Hematopoietic multipotent progenitor cell (in vitro differentiated cells): ENCODE data around the gene LEMD3. TPM values are rescaled to one million over a fixed set of nuclear protein-coding genes. Genes with fewer than 3 reads are reported as not detected.
A peak's percentile ranks its signal among the peaks of the same experiment; 100 is the strongest.
"Not testable (repeated sequence)": the region's sequence is repeated elsewhere in the genome, so short reads cannot be mapped to it uniquely, and the experiment has no call there.

Experiments used
- DNase-seq, 3 donors: peaks; one replicate each; pipeline ENCODE4 v3.0.0-alpha.2; 2011 to 2015; ENCODE audit warnings: low read depth in 2 of 3, low spot score in 2 of 3
- total RNA-seq: library from RNA; depleted of rRNA; stranded (reverse); fragments of >200 nt; gene quantifications from one replicate; pipeline ENCODE4 v1.2.3, GENCODE V29; 2012

Gene LEMD3
- total RNA-seq, 1 donor = 49.3 TPM

DNA sequence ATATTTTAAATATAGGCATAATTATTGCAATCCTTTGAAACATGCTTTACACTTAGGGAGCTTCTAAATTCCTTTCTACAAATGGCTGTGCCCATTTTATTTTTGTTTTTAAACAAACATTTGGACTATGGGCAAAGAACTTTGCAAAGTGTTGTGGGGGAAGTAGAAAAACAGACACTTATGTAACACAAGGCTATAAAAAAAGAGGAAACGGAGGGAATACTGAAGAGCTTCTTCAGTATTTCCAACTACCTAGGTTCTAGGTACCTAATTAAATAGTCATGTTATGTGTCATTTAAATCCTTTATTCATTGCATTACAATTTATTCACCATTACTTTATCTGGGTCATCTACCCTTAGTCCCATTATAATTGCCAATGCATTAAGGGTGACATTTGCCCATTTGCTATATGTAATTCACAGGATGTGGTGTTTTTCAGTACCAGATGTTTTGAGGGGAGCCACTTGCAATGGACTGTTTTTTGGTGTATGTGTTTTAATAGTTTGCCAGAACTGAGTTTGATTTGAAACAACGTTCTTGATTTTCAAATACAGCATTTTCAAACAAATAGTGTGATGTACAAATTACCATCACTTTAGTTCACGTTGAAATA, 107.6 kb downstream of the LEMD3 start:
- peak in 1 of 3 donors; percentile 35 for DNase-seq

DNA sequence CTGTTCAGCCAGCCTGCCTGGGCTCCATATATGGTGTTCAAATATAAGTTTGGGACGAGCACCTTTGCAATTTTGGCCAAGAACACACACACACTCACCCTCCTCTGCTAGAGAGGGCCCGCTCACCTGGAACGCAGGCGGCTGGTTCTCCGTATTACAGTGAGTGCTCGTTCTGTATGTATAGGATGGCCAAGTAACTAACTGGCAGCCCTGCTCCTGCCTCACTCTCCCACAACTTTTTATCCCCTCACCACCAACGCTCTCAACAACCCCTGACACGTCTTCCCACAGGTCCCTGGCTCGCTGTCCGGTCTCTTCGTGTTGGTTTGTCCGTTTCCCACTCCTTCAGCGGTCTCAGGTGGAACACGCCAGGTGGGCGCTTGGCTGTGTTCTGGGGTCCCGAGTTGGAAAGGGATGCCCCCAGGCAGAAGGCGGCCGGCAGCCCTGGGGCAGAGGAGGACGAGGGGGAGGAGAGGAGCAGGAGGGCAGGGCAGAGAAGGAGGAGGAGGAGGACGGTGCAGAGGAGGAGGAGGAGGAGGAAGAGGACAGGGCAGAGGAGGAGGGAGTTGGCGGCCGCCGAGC, 108.7 kb downstream of the LEMD3 start:
- DNase-seq = no peak

DNA sequence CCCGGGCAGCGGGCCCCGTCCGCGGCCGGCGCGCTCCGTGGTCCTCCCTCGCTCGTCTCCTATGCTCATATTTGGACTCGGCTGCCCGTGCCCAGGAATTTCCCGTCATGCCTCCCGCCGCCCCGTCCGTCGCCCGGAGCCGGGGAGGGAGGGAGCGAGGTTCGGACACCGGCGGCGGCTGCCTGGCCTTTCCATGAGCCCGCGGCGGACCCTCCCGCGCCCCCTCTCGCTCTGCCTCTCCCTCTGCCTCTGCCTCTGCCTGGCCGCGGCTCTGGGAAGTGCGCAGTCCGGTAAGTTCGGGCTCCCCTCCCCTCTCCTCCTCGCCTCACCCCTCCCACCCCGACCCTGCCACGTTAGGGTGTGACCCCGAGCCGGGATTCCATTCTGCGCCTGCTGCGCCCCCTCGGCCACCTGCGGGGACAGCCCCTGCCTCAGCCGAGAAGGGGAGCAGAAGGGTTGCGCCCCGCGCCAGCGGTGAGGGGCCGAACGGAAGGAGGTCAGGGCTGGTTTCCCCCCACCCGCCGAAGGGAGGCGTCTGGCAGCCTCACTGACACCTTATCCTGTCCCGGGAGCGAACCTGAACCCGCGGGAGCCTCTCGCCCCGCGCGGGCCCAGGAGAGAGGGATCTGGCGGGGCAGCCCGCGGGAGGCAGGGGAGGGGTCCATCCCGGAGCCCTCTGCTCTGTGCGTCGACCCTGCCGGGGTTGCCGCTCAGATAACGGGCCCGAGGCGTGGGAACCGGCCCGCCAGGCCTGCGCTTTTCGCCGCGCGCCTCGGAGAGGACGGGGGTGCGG, 109.4 kb downstream of the LEMD3 start, which contains the start of gene MSRB3:
Gene MSRB3 (plus strand): TSS at position 108 of the 793 bp plus-strand sequence. CDS start 29,897 bp downstream, outside the sequence.
- peak in 2 of 3 donors; percentile 80 to 84 for DNase-seq

- peak in 2 of 3 donors; percentile 58 to 60 for DNase-seq
These were observed 110.2 kb downstream of the LEMD3 start for GRCh38 chr12:65279369-65280112.

DNA sequence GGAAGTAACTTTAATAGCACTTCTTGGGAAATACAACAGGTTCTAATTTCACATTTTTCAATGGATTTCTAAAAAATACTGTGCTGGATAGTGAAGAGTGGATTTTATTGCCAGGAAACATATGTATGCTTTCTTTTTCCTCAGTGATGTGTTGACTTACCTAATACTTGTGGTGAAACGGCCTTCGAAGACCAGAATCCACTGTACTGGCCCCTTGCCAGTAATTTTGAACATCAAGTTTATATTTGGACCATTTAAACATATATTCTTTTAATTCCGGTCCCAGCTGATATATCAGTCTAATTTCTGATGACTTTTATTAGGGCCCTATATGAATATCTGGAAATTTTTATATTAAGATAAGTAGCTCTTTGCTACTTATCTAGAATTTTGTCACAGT, 110.9 kb downstream of the LEMD3 start:
- peak in 2 of 3 donors; percentile 40 to 73 for DNase-seq

GRCh38 chr12:65282840-65283239, 113.5 kb downstream of the LEMD3 start:
- peak in 1 of 3 donors; percentile 39 for DNase-seq

DNA sequence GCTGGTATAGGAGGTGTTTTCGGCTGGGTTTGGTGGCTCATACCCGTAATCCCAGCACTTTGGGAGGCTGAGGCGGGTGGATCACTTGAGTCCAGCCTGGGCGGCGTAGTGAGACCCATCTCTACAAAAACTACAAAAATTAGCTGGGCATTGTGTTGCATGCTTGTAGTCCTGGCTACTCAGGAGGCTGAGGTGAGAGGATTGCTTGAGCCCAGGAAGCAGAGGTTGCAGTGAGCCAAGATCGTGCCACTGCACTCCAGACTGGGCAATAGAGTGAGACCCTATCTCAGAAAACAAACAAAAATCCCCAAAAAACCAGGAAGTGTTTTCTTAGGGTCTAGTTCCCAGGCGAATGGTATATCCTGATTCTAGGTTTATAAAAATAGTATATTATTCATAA, 116.1 kb downstream of the LEMD3 start:
- DNase-seq = not testable (repeated sequence)

GRCh38 chr12:65287426-65287825, 118.0 kb downstream of the LEMD3 start:
- DNase-seq = peak in 1 of 3 donors; percentile 30

DNA sequence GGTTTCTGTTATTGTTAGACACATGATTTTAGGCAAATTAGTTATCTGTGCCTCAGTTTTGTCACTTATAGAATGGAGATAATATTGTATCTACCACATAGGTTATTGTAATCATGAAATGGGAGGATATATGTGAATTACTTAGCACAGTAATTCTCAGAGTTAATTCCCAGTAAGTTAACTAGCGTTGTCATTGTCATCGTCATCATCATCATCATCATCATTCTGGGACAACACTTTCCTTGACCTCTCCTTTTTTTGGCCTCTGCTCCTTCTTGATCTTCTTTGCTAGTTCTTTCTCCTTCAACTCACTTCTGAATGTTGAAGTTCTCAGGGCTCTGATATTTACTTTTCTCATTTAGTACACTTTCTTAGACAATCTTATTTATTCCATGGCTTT, 122.9 kb downstream of the LEMD3 start:
- DNase-seq = no peak

- no peak for DNase-seq
These were observed 124.4 kb downstream of the LEMD3 start for GRCh38 chr12:65293735-65294134.

GRCh38 chr12:65294641-65295262, 125.4 kb downstream of the LEMD3 start:
- peak in 1 of 3 donors; percentile 59 for DNase-seq

DNA sequence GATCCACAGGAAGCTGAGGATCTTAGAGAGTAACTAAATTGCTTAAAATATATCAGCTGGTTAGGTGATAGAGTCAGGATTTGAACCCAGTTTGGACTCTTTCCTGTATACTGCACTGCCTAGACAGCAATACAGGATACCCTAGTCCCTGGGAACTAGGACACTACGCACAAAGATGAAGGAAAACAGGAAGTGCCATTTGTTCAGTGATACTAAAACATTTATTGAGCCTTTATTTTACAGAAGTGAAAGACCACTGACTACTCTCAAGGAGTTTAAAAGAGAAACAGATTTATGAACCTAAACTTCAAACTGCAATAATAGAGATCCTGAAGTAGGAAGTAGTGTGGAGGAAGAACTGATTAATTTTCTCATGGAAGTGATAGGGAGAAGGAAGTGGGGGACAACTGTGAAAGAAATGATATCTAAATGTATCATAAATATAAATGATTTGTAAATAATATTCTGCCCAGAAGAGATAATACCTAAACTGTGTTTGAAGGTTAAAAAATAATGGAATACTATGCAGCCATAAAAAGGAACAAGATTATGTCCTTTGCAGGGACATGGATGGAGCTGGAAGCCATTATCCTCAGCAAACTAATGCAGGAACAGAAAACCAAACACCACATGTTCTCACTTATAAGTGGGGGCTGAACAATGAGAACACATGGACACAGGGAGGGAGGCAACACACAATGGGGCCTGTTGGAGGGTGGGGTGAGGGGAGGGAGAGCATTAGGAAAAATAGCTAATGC, 127.3 kb downstream of the LEMD3 start:
- no peak for DNase-seq

Other genes with a start within 250 kb of the LEMD3 start
- gene WIF1, start 48.3 kb upstream of the LEMD3 start, total RNA-seq = not detected
- 75.9 TPM for gene MSRB3, start 109.1 kb downstream of the LEMD3 start, total RNA-seq